SU-DHL-6 (cell line): ENCODE results near the gene BABAM1.
A peak's percentile ranks its signal among the peaks of the same experiment; 100 is the strongest.

ENCODE experiments used
- H2AFZ ChIP-seq: fragments of 200-600 bp; sonication (generic); 2 replicates; pipeline ENCODE4 v1.6.1; 2014; ENCODE audit warnings: low read depth, mild to moderate bottlenecking, moderate library complexity, mixed read lengths, antibody characterized with exemption, low read length; ENCODE audit not compliant: severe bottlenecking
- H3F3A ChIP-seq: fragments of 200-600 bp; shearing (Covaris generic); 2 replicates; pipeline ENCODE4 v1.6.0; 2016; ENCODE audit warnings: antibody characterized with exemption, mild to moderate bottlenecking; ENCODE audit not compliant: insufficient read depth
- H3K27ac ChIP-seq: fragments of 200-600 bp; sonication (generic); 2 replicates; pipeline ENCODE4 v1.5.1; 2016; ENCODE audit warnings: low read depth, mild to moderate bottlenecking, low read length, moderate library complexity, mixed read lengths
- H3K27me3 ChIP-seq: fragments of 200-600 bp; sonication (generic), shearing (Covaris generic); 2 replicates; pipeline ENCODE4 v1.6.0; 2014; ENCODE audit warnings: mild to moderate bottlenecking, low read length
- H3K36me3 ChIP-seq: fragments of 200-600 bp; sonication (generic); 2 replicates; pipeline ENCODE4 v1.6.1; 2014; ENCODE audit warnings: mild to moderate bottlenecking, low read length, mixed read lengths
- H3K4me2 ChIP-seq: fragments of 300-600, 200-600 bp; shearing (Covaris generic), sonication (generic); 2 replicates; pipeline ENCODE4 v1.6.0; 2014; ENCODE audit warnings: low read length, low read depth, mild to moderate bottlenecking; ENCODE audit not compliant: poor library complexity, severe bottlenecking
- H3K4me3 ChIP-seq: fragments of 200-600 bp; sonication (generic); 2 replicates; pipeline ENCODE4 v1.5.1; 2014; ENCODE audit warnings: antibody characterized with exemption, low read length, mild to moderate bottlenecking, mixed read lengths; ENCODE audit not compliant: insufficient read depth, poor library complexity, severe bottlenecking
- H3K79me2 ChIP-seq: fragments of 200-600 bp; sonication (generic); 2 replicates; pipeline ENCODE4 v1.6.1; 2014; ENCODE audit warnings: mild to moderate bottlenecking, low read length, moderate library complexity; ENCODE audit not compliant: insufficient read depth
- H3K9ac ChIP-seq: fragments of 200-600 bp; sonication (generic); 2 replicates; pipeline ENCODE4 v1.7.0; 2014; ENCODE audit warnings: mild to moderate bottlenecking, low read length
- H3K9me2 ChIP-seq: fragments of 200-600 bp; sonication (generic); replicated peaks from 2 replicates; pipeline ENCODE4 v1.6.1; 2014; ENCODE audit warnings: low read length; ENCODE audit not compliant: insufficient read depth
- H3K9me3 ChIP-seq: fragments of 200-600 bp; sonication (generic); 2 replicates; pipeline ENCODE4 v1.6.1; 2014; ENCODE audit warnings: low read length, mixed read lengths; ENCODE audit not compliant: insufficient read depth
- H4K20me1 ChIP-seq: fragments of 200-600 bp; sonication (generic); 2 replicates; pipeline ENCODE4 v1.6.1; 2014; ENCODE audit warnings: low read depth, mild to moderate bottlenecking, antibody characterized with exemption, low read length, moderate library complexity, mixed read lengths
- CTCF ChIP-seq: fragments of 200-600 bp; sonication (generic); IDR thresholded peaks from one replicate; pipeline ENCODE4 v1.5.1; 2017; ENCODE audit warnings: antibody characterized with exemption, mild to moderate bottlenecking, low read length, moderate library complexity; ENCODE audit not compliant: insufficient read depth, poor library complexity, severe bottlenecking
- EZH2phosphoT487 ChIP-seq: fragments of 200-600 bp; sonication (generic), shearing (Covaris generic); conservative IDR thresholded peaks from 2 replicates; pipeline ENCODE4 v1.6.1; 2018; ENCODE audit warnings: mild to moderate bottlenecking, antibody characterized with exemption, low read length, moderate library complexity, mixed read lengths

Gene BABAM1

GRCh38 chr19:17266975-17267788 lies at the start of gene BABAM1:
Gene BABAM1 (plus strand): TSS chr19:17267443. CDS start chr19:17268807, 1,364 bp downstream.
- no peak for TF ChIP-seq CTCF
- TF ChIP-seq EZH2phosphoT487: no peak
- Histone ChIP-seq H3K27me3 (no peaks in the 10 kb centered on the region), H4K20me1 (no peaks in the 10 kb centered on the region), H2AFZ (peak within 1 kb of the TSS; percentile 29), H3K36me3 (no peaks in the 10 kb centered on the region), H3K9ac (peak within 1 kb of the TSS; percentile 79), H3K9me3 (no peaks in the 10 kb centered on the region), H3F3A (peaks cover 13% of the 10 kb centered on the region), H3K4me3 (peak within 1 kb of the TSS; percentile 80), H3K79me2 (peaks cover 12% of the 10 kb centered on the region; the same call in 1 of the 2 replicates), H3K27ac (peak within 1 kb of the TSS; percentile 98), H3K9me2 (no peaks in the 10 kb centered on the region), H3K4me2 (peak within 1 kb of the TSS; percentile 97)

GRCh38 chr19:17219286-17219685 lies 48.0 kb upstream of the BABAM1 start:
- no peaks in the 10 kb centered on the region for H3K27me3 ChIP-seq
- H3K9me3 ChIP-seq: no peaks in the 10 kb centered on the region
- H3K4me2 ChIP-seq: no peak overlapping the region
- no peak overlapping the region for H3K9ac ChIP-seq
- no peak overlapping the region for H3K4me3 ChIP-seq
- no peaks in the 10 kb centered on the region for H4K20me1 ChIP-seq
- no peaks in the 10 kb centered on the region for H3K9me2 ChIP-seq
- no peak overlapping the region for H3K27ac ChIP-seq
- H2AFZ ChIP-seq: no peak overlapping the region
- H3F3A ChIP-seq: no peaks in the 10 kb centered on the region
- TF ChIP-seq EZH2phosphoT487 (no peak), CTCF (no peak)
- no peaks in the 10 kb centered on the region for H3K79me2 ChIP-seq
- H3K36me3 ChIP-seq: no peaks in the 10 kb centered on the region

- Histone ChIP-seq H3F3A (no peaks in the 10 kb centered on the region), H2AFZ (no peak overlapping the region), H3K9me2 (no peaks in the 10 kb centered on the region), H3K4me3 (no peak overlapping the region), H3K27me3 (no peaks in the 10 kb centered on the region), H3K36me3 (no peaks in the 10 kb centered on the region), H3K9ac (no peak overlapping the region), H3K9me3 (no peaks in the 10 kb centered on the region), H3K4me2 (no peak overlapping the region), H3K79me2 (no peaks in the 10 kb centered on the region), H4K20me1 (no peaks in the 10 kb centered on the region), H3K27ac (no peak overlapping the region)
- no peak for TF ChIP-seq CTCF
- no peak for TF ChIP-seq EZH2phosphoT487
These were observed 47.0 kb upstream of the BABAM1 start for GRCh38 chr19:17220207-17220758.
